Effector memory CD8-positive, alpha-beta T cell (primary cell): ENCODE results near the gene URB2.

Source experiments
- ATAC-seq: fragments of 150-1000 bp; cut with Tn5 transposase; replicated peaks from 2 replicates; pipeline ENCODE4 v1.10.0; 2021; ENCODE audit warnings: mild to moderate bottlenecking, moderate library complexity
- DNase-seq, 3 experiments: peaks; one replicate each; pipeline ENCODE4 v3.0.0; 2021
- H3K27ac Mint-ChIP-seq, 2 donors: one replicate each; pipeline ENCODE4 v1.8.0; 2022; ENCODE audit warnings: mild to moderate bottlenecking in 2 of 2, mixed read lengths in 2 of 2, moderate library complexity in 2 of 2
- H3K27me3 Mint-ChIP-seq, 2 donors: one replicate each; pipeline ENCODE4 v1.8.0; 2022; ENCODE audit warnings: mixed read lengths in 2 of 2
- H3K36me3 Mint-ChIP-seq: one replicate; pipeline ENCODE4 v1.8.0; 2022; ENCODE audit warnings: mild to moderate bottlenecking, moderate library complexity, mixed read lengths; ENCODE audit not compliant: insufficient read depth
- H3K4me1 Mint-ChIP-seq, 2 donors: one replicate each; pipeline ENCODE4 v1.8.0; 2022; ENCODE audit warnings: low read depth in 2 of 2, mixed read lengths in 2 of 2
- H3K4me3 Mint-ChIP-seq, 2 donors: one replicate each; pipeline ENCODE4 v1.8.0; 2022; ENCODE audit warnings: mild to moderate bottlenecking in 2 of 2, mixed read lengths in 2 of 2, moderate library complexity in 2 of 2
- H3K9me3 Mint-ChIP-seq, 2 donors: one replicate each; pipeline ENCODE4 v1.8.0; 2022; ENCODE audit warnings: mixed read lengths in 2 of 2

URB2 gene

DNA sequence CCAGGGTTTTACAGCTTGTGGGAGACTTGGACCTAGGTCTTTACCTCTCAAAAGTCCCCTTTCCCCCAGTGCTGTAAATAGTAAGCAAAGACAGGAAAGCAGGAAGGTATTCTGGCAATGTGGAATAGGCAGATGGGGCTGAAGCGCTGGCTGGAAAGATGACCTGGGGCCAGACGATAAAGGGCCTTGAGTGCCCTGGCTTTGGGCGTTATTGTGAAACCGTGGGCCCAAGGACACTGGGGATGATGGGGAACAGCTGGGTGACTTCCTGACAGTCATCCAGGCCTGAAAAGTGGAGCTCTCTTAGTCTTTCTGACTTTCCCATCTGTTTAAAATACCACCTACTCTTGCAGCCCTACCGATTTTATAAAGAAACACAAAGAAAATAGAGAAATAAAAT is 16.3 kb downstream of the URB2 start:
- peaks cover 10 to 13% of the 10 kb centered on the region in 2 donors for H3K4me1 Mint-ChIP-seq
- no peak overlapping the region for H3K27ac Mint-ChIP-seq
- H3K36me3 Mint-ChIP-seq: peaks cover 33% of the 10 kb centered on the region
- no peak for DNase-seq
- no peaks in the 10 kb centered on the region for H3K9me3 Mint-ChIP-seq
- ATAC-seq: no peak
- H3K27me3 Mint-ChIP-seq: no peaks in the 10 kb centered on the region
- H3K4me3 Mint-ChIP-seq: no peak overlapping the region

- Mint-ChIP-seq H3K36me3 (peaks cover 33% of the 10 kb centered on the region), H3K27ac (no peak overlapping the region), H3K9me3 (no peaks in the 10 kb centered on the region), H3K4me1 (peaks cover 10 to 13% of the 10 kb centered on the region in 2 donors), H3K27me3 (no peaks in the 10 kb centered on the region), H3K4me3 (no peak overlapping the region)
- ATAC-seq (no peak), DNase-seq (no peak)
Observed at GRCh38 chr1:229642970-229643369, 16.9 kb downstream of the URB2 start.

GRCh38 chr1:229643996-229644745 is 18.1 kb downstream of the URB2 start:
- H3K4me1 Mint-ChIP-seq: peaks cover 6 to 13% of the 10 kb centered on the region in 2 donors
- peaks cover 31% of the 10 kb centered on the region for H3K36me3 Mint-ChIP-seq
- H3K9me3 Mint-ChIP-seq: no peaks in the 10 kb centered on the region
- no peaks in the 10 kb centered on the region for H3K27me3 Mint-ChIP-seq
- ATAC-seq: no peak
- H3K4me3 Mint-ChIP-seq: no peak overlapping the region
- H3K27ac Mint-ChIP-seq: peak overlapping the region in 1 of 2 donors; percentile 38
- no peak for DNase-seq

GRCh38 chr1:229645324-229645993 is 19.4 kb downstream of the URB2 start:
- ATAC-seq (no peak), DNase-seq (no peak)
- H3K27me3 Mint-ChIP-seq: no peaks in the 10 kb centered on the region
- peaks cover 28% of the 10 kb centered on the region for H3K36me3 Mint-ChIP-seq
- no peaks in the 10 kb centered on the region for H3K9me3 Mint-ChIP-seq
- peaks cover 2 to 10% of the 10 kb centered on the region in 2 donors for H3K4me1 Mint-ChIP-seq
- H3K4me3 Mint-ChIP-seq: no peak overlapping the region
- peak overlapping the region in 1 of 2 donors; percentile 48 for H3K27ac Mint-ChIP-seq

DNA sequence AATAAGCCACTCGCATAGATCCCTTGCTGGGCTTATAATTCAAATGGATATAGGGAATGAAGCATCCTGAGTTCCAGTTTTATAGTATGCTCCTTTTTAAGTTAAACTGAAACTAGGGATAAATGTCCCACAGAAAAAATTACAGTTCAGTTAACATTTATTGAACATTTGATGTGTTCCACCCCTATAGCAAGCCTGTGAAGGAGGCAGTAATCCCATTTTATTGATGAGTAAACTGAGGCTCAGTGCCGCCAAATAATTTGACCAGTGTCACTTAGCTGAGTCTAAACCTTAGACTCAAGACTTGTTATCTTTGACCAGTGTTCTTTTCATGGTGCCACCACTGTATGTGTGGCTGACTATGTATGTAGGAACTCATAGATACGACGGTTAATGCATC is 22.4 kb downstream of the URB2 start:
- peaks cover 0 to 4% of the 10 kb centered on the region in 2 donors for H3K4me1 Mint-ChIP-seq
- no peak overlapping the region for H3K4me3 Mint-ChIP-seq
- ATAC-seq (no peak), DNase-seq (no peak)
- H3K27me3 Mint-ChIP-seq: no peaks in the 10 kb centered on the region
- H3K27ac Mint-ChIP-seq: no peak overlapping the region
- no peaks in the 10 kb centered on the region for H3K9me3 Mint-ChIP-seq
- peaks cover 28% of the 10 kb centered on the region for H3K36me3 Mint-ChIP-seq

GRCh38 chr1:229650045-229650444 is 24.0 kb downstream of the URB2 start:
- ATAC-seq (no peak), DNase-seq (no peak)
- H3K27me3 Mint-ChIP-seq: no peaks in the 10 kb centered on the region
- peaks cover 25% of the 10 kb centered on the region for H3K36me3 Mint-ChIP-seq
- H3K4me3 Mint-ChIP-seq: no peak overlapping the region
- H3K9me3 Mint-ChIP-seq: no peaks in the 10 kb centered on the region
- H3K27ac Mint-ChIP-seq: no peak overlapping the region
- peaks cover 0 to 2% of the 10 kb centered on the region in 2 donors for H3K4me1 Mint-ChIP-seq

GRCh38 chr1:229651546-229651945 is 25.5 kb downstream of the URB2 start:
- H3K9me3 Mint-ChIP-seq: no peaks in the 10 kb centered on the region
- H3K36me3 Mint-ChIP-seq: peaks cover 31% of the 10 kb centered on the region
- H3K27ac Mint-ChIP-seq: no peak overlapping the region
- H3K4me3 Mint-ChIP-seq: no peak overlapping the region
- H3K4me1 Mint-ChIP-seq: no peaks in the 10 kb centered on the region
- DNase-seq: no peak
- ATAC-seq: no peak
- no peaks in the 10 kb centered on the region for H3K27me3 Mint-ChIP-seq

- DNase-seq (no peak), ATAC-seq (no peak)
- Mint-ChIP-seq H3K4me1 (no peaks in the 10 kb centered on the region), H3K36me3 (peaks cover 21% of the 10 kb centered on the region), H3K27me3 (no peaks in the 10 kb centered on the region), H3K9me3 (no peaks in the 10 kb centered on the region), H3K4me3 (no peak overlapping the region), H3K27ac (no peak overlapping the region)
Observed at GRCh38 chr1:229653420-229653819, 27.4 kb downstream of the URB2 start.

- H3K36me3 Mint-ChIP-seq: peaks cover 33% of the 10 kb centered on the region
- no peak overlapping the region for H3K27ac Mint-ChIP-seq
- no peaks in the 10 kb centered on the region for H3K9me3 Mint-ChIP-seq
- ATAC-seq: no peak
- H3K4me1 Mint-ChIP-seq: no peaks in the 10 kb centered on the region
- no peaks in the 10 kb centered on the region for H3K27me3 Mint-ChIP-seq
- no peak overlapping the region for H3K4me3 Mint-ChIP-seq
- no peak for DNase-seq
Observed at GRCh38 chr1:229655781-229656180, 29.7 kb downstream of the URB2 start.

DNA sequence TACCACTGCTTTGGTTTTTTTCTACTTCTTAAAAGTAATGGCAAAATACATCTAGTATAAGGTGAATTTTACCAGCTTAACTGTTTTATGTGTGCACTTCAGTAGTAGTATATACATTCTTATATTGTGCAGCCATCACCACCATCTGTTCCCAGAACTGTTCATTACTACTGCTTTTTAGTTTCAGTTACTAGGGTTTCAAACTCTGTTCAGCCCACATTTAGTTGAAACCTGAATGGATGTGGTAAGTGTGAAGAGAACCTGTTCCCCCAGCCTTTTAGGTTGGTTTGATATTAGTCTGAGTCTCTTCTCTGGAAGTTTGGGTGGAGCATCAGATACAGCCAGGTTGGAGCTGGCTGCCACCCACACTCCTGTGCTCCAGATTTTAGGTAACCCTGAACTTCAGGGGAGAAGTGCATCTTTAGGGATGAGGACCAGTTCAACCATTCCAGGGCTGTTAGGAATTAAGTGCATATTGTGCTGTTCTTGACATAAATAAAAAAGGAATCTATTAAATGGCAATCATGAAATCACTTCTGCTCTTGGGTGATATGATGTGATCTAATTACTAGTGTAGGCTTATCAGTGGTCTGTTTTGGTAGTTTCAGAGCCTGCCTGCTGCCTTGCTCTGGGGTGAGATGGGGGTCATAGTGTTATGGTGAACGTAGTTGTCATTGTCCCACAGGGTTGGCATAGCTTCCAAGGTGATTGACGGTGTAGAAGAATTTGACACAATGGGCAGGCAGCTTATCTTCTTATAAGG is 32.1 kb downstream of the URB2 start:
- Mint-ChIP-seq H3K4me3 (no peak overlapping the region), H3K27ac (no peak overlapping the region), H3K4me1 (peaks cover 0 to 5% of the 10 kb centered on the region in 2 donors), H3K36me3 (peaks cover 29% of the 10 kb centered on the region), H3K9me3 (no peaks in the 10 kb centered on the region), H3K27me3 (no peaks in the 10 kb centered on the region)
- DNase-seq (no peak), ATAC-seq (no peak)

DNA sequence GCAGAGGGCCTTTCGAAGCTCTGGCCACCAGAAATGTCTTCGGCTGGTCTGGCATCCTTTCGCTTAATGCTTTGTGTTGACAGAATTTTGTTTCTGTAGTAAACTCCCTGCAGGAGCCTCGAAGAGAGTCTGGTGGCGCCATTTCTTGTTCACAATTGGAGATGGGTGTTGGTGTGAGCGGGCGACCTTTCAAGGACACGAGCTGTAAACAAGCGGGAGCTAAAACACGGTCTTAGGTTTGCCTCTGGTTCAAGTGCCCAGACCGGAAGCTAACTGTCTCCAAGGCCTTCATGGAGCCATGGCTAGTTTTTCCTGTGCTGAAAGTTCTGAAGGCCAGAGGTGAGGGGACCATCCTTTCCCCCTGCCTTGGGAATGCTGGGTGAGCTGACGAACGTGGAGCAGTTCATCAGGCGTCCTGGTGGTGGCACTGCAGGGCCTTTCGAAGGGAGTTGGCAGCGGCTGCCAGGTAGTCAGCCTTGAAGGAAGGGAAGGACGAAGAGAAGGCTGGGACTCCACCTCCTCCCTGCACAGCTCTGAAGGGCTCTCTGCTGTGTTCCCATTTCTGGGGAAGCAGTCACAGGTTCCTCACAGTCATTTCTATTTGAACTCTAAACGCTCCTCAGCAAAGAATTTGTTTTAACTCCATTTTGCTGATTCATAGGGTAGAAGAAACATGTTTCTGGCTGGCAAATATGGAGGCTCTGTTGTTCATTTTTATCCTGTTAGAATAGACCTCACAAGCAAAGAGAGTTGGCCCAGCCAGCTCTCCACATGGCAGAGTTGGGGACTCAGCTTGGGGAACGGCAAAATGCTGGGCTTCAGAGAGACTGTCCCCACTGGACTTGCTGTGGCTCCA is 35.2 kb downstream of the URB2 start:
- no peaks in the 10 kb centered on the region for H3K9me3 Mint-ChIP-seq
- peak overlapping the region in 1 of 2 donors; percentile 15 for H3K27ac Mint-ChIP-seq
- ATAC-seq (peak; percentile 48), DNase-seq (peak; percentile 54 to 60 (median 59))
- H3K4me1 Mint-ChIP-seq: peaks cover 0 to 5% of the 10 kb centered on the region in 2 donors
- H3K27me3 Mint-ChIP-seq: no peaks in the 10 kb centered on the region
- no peak overlapping the region for H3K4me3 Mint-ChIP-seq
- peaks cover 13% of the 10 kb centered on the region for H3K36me3 Mint-ChIP-seq

- ATAC-seq (no peak), DNase-seq (no peak)
- no peak overlapping the region for H3K4me3 Mint-ChIP-seq
- H3K36me3 Mint-ChIP-seq: peaks cover 13% of the 10 kb centered on the region
- H3K27me3 Mint-ChIP-seq: no peaks in the 10 kb centered on the region
- no peaks in the 10 kb centered on the region for H3K9me3 Mint-ChIP-seq
- H3K27ac Mint-ChIP-seq: peak overlapping the region in 1 of 2 donors; percentile 15
- peaks cover 0 to 5% of the 10 kb centered on the region in 2 donors for H3K4me1 Mint-ChIP-seq
Observed at GRCh38 chr1:229661897-229662296, 35.9 kb downstream of the URB2 start.

DNA sequence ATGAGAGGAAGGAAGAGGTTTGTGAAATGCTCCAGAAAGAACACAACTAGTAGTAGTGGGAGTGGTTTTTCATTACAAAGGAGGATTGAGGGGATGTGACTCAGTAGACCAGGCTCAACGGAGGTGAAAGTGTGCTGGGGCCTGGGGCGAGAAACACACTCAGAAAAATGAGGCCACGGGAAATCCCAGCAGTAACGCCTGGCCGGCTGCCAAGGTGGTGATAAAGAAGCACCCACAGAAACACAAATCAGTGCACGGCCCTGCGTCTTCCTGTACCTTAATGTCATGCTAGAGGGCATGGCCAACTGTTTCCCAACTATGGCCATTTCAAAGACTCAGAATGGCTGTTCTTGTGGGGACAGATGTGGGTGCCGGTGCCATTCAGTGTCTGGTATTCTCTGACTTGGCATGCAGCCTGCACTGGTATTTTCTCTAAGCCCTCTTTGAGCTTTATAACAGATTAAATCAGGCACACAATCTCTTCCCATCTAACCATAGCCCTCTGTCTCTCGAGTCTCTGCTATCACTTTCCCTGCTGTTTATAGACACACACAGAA is 38.2 kb downstream of the URB2 start:
- DNase-seq (peak; percentile 51 to 74 (median 68)), ATAC-seq (peak; percentile 85)
- Mint-ChIP-seq H3K27me3 (no peaks in the 10 kb centered on the region), H3K36me3 (peaks cover 5% of the 10 kb centered on the region), H3K4me3 (no peak overlapping the region), H3K9me3 (no peaks in the 10 kb centered on the region), H3K27ac (no peak overlapping the region), H3K4me1 (peaks cover 0 to 5% of the 10 kb centered on the region in 2 donors)
